Dendritic cell treated with granulocyte-macrophage colony-stimulating factor and Interleukin-4, amounts not matched to agents 40 ng/mL and 50 ng/mL, for 4 days (primary cell): ENCODE measurements around the gene SUN1.

Source experiments
- H3K27ac Mint-ChIP-seq: one replicate; pipeline ENCODE4 v1.8.0; 2022; ENCODE audit warnings: mild to moderate bottlenecking, mixed read lengths
- H3K27me3 Mint-ChIP-seq: one replicate; pipeline ENCODE4 v1.8.0; 2022; ENCODE audit warnings: mild to moderate bottlenecking, mixed read lengths
- H3K36me3 Mint-ChIP-seq: one replicate; pipeline ENCODE4 v1.8.0; 2022; ENCODE audit warnings: low read depth, mixed read lengths
- H3K4me1 Mint-ChIP-seq: one replicate; pipeline ENCODE4 v1.8.0; 2022; ENCODE audit warnings: low read depth, mixed read lengths
- H3K4me3 Mint-ChIP-seq: one replicate; pipeline ENCODE4 v1.8.0; 2022; ENCODE audit warnings: mild to moderate bottlenecking, moderate library complexity, mixed read lengths
- H3K9me3 Mint-ChIP-seq: one replicate; pipeline ENCODE4 v1.8.0; 2022; ENCODE audit warnings: mixed read lengths
- intact Hi-C: fragments of 100-400 bp; cut with micrococcal nuclease; formaldehyde crosslinking; loops from one replicate; pipeline ENCODE4 v1.15.0; 2022

SUN1 gene

DNA sequence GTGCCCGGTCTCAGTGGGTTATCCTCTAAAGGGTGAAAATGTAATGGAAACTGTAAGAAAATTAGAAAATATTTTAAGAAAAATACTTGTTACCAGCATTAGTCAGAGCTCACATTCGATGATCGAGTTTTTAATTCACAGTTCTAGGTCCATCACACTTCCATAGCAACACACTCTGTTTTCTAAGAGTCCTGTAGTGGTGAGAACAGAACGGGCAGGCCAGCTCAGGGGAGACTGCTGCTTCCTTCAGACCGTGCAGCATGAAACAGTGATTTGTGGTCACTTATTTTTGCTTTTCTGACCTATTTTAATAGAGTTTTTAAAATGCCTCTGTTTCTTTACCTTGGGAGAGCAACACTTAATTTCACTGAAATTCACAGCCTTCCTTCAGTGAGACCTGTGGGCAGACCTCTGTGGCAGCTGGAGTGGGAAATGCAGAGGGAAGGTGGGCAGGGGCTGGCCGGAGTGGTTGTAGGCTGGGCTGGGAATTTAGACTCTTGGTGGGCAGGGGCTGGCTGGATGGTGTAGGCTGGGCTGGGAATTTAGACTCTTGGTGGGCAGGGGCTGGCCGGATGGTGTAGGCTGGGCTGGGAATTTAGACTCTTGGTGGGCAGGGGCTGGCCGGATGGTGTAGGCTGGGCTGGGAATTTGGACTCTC, 1.5 kb downstream of the SUN1 start:
- Mint-ChIP-seq H3K27me3 (peaks cover 9% of the 10 kb centered on the region), H3K4me3 (no peak overlapping the region), H3K4me1 (peaks cover 40% of the 10 kb centered on the region), H3K27ac (no peak overlapping the region), H3K9me3 (no peaks in the 10 kb centered on the region), H3K36me3 (peaks cover 59% of the 10 kb centered on the region)
- intact Hi-C loops: no loop called here

GRCh38 chr7:834277-834676, 2.0 kb downstream of the SUN1 start:
- no peak overlapping the region for H3K27ac Mint-ChIP-seq

DNA sequence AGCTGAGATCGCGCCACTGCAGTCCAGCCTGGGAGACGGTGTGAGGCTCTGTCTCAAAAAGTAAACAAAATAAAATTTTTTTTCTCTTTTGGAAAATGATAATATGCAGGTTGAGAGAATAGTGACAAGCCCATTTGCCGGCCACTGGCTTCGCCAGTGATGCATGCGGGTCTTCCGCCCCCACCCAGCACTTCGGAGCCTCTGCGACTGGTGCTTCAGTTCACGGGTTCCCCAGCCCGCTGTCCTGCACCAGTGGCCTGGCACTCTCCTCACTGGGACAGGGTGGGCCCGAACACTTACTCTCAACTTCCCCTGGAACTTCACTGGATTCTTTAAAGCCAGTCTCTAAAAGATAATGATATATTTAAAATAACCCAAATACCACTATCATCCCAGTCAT, 2.7 kb downstream of the SUN1 start:
- H3K36me3 Mint-ChIP-seq: peaks cover 71% of the 10 kb centered on the region
- intact Hi-C loops: no loop called here
- no peak overlapping the region for H3K27ac Mint-ChIP-seq

More at GRCh38 chr7:834277-834676, 2.0 kb downstream of the SUN1 start:
- no peak overlapping the region for H3K4me3 Mint-ChIP-seq
- intact Hi-C loops: no loop called here
- H3K4me1 Mint-ChIP-seq: peaks cover 40% of the 10 kb centered on the region
- no peaks in the 10 kb centered on the region for H3K9me3 Mint-ChIP-seq
- peaks cover 64% of the 10 kb centered on the region for H3K36me3 Mint-ChIP-seq
- peaks cover 9% of the 10 kb centered on the region for H3K27me3 Mint-ChIP-seq

DNA sequence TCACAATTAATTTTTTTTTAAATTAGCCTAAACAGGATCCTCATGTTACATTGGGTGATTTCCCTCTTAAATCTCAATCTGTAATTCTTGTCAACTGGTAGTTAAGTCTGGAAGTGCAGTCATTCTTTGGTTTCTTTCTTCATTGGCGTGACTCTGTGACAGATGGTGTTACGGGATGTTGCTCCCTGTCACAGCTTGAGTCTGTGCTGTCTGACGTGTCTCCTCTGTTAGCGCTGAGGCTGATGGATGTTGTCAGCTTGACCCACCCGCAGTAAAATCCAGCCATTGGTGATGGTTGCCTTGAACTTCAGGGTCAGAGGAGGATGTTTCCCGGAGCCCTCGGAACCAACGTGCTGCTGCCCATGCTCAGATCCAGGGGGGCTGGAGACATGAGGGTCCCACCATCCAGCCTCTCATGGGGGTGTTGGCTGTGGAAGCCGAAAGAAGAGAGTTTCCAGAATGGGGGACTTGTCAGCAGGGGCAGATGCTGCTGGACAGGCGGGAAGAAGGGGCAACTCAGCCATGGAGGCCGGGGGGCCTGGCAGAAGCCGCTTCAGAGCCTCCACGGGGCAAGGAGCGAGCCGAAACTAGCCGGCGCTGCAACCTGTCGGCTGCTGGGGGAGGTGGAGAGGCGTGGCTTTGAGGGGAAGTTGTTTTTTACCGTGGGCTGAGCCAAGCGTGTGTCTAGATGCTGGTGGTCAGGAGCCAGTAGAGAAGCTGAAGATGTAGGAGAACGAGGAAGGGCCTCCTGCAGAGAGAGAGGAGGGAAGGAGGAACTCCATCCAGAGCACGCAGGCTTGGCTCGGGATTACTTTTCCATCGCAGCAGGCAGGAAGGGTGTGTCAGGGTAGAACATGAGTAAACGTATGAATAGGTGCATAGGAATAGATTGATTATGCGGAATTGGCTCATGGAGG, 3.5 kb downstream of the SUN1 start:
- H3K4me3 Mint-ChIP-seq: no peak overlapping the region
- no peak overlapping the region for H3K27ac Mint-ChIP-seq
- H3K9me3 Mint-ChIP-seq: no peaks in the 10 kb centered on the region
- intact Hi-C loops: no loop called here
- peaks cover 5% of the 10 kb centered on the region for H3K27me3 Mint-ChIP-seq
- H3K4me1 Mint-ChIP-seq: peaks cover 32% of the 10 kb centered on the region
- H3K36me3 Mint-ChIP-seq: peaks cover 78% of the 10 kb centered on the region

More for the DNA sequence above, 2.7 kb downstream of the SUN1 start:
- no peaks in the 10 kb centered on the region for H3K9me3 Mint-ChIP-seq
- peaks cover 9% of the 10 kb centered on the region for H3K27me3 Mint-ChIP-seq
- peaks cover 39% of the 10 kb centered on the region for H3K4me1 Mint-ChIP-seq
- no peak overlapping the region for H3K4me3 Mint-ChIP-seq

GRCh38 chr7:836429-836828, 4.2 kb downstream of the SUN1 start:
- peaks cover 25% of the 10 kb centered on the region for H3K4me1 Mint-ChIP-seq
- no peak overlapping the region for H3K27ac Mint-ChIP-seq
- peaks cover 4% of the 10 kb centered on the region for H3K27me3 Mint-ChIP-seq
- H3K9me3 Mint-ChIP-seq: no peaks in the 10 kb centered on the region
- intact Hi-C loops: no loop called here
- no peak overlapping the region for H3K4me3 Mint-ChIP-seq
- peaks cover 85% of the 10 kb centered on the region for H3K36me3 Mint-ChIP-seq

DNA sequence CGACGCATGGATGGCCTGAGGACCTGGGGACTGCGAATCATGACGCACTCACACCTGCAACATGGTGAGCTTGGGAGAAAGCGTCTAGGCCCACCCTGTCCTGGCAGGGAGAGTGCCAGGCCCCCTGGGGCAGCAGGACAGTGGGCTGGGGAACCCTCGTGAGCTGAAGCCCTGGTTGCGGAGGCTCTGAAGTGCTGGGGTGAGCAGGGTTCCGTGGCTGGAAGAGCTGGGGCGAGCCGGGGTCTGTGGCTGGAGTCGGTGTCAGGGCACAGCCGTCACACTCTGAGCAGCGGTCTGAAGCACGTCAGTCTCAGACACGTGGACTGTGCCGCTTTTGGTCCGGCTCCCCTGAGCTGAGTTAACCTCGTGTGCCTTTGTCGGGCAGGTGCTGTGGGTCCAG, 4.7 kb downstream of the SUN1 start:
- intact Hi-C loops: no loop called here
- H3K27ac Mint-ChIP-seq: no peak overlapping the region
- H3K4me3 Mint-ChIP-seq: no peak overlapping the region
- peaks cover 91% of the 10 kb centered on the region for H3K36me3 Mint-ChIP-seq
- no peaks in the 10 kb centered on the region for H3K9me3 Mint-ChIP-seq
- peaks cover 4% of the 10 kb centered on the region for H3K27me3 Mint-ChIP-seq
- H3K4me1 Mint-ChIP-seq: peaks cover 21% of the 10 kb centered on the region

DNA sequence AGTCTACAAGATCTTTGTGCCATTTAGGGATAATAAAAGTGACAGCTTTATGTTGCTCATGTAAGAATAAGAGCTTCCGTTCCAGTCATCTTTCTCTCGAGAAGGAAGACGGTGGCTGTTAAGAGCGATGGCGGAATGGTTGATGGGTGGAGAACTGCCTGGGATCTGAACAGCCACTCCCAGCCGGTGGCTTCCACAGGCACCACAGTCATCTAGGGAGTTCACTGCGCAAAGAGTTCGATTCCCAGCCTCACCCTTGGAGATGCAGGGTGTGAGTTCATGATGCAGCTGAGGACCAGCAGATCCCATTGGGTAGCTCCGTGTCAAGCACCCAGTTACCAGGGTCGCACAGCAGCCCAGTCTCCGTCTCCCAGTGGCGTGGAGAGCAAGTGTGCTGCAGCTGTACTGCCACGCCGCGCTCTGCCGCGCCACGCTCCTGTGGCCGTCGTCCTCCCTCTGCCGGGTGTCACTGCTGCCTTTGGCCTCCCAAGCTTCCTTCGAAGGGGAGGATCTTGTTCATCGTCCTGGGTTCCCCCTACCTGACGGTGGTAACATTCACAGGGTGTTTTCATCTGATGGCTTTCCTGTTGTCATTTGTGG, 7.8 kb downstream of the SUN1 start:
- Mint-ChIP-seq H3K9me3 (no peaks in the 10 kb centered on the region), H3K4me3 (no peak overlapping the region), H3K27me3 (no peaks in the 10 kb centered on the region), H3K27ac (no peak overlapping the region), H3K36me3 (peaks cover 94% of the 10 kb centered on the region), H3K4me1 (peaks cover 13% of the 10 kb centered on the region)
- intact Hi-C loops: no loop called here

GRCh38 chr7:841943-842342, 9.7 kb downstream of the SUN1 start:
- Mint-ChIP-seq H3K36me3 (peaks cover 96% of the 10 kb centered on the region), H3K27ac (no peak overlapping the region), H3K4me1 (no peaks in the 10 kb centered on the region), H3K27me3 (no peaks in the 10 kb centered on the region), H3K4me3 (no peak overlapping the region), H3K9me3 (no peaks in the 10 kb centered on the region)
- intact Hi-C loops: no loop called here

DNA sequence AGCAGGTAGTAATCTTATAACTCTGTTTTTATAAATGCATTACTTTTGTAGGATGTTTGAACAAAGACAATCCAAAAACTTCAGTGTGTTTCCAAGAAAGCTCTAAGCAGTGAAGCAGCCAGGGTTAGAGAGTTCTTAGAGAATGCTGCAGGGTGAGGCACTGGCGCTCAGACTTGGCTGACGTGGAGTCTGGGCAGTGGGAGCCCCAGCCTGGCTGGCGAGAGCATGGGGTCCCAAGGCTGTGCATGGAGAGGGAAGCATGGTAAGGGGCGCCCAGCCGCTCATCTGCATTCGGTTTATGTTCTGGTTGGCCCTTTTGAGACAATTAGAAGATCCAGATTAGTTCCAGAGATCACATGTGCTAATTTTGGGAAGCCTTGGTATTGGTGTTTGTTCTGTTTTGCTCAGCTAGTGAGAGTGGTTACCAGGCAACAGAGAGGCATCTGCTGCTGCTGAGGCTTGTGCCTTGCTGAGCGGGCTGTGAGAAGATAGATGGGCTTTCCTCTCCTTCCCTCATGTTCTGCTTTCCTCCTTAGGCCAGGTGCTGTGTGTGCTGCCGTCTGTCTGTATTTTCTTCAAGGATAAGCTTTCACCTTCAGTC, 10.3 kb downstream of the SUN1 start:
- Mint-ChIP-seq H3K4me1 (no peaks in the 10 kb centered on the region), H3K27ac (no peak overlapping the region), H3K36me3 (peaks cover 91% of the 10 kb centered on the region), H3K4me3 (no peak overlapping the region), H3K27me3 (no peaks in the 10 kb centered on the region), H3K9me3 (no peaks in the 10 kb centered on the region)
- intact Hi-C loops: no loop called here

- H3K9me3 Mint-ChIP-seq: no peaks in the 10 kb centered on the region
- no peaks in the 10 kb centered on the region for H3K4me1 Mint-ChIP-seq
- H3K36me3 Mint-ChIP-seq: peaks cover 90% of the 10 kb centered on the region
These were observed 11.0 kb downstream of the SUN1 start for GRCh38 chr7:843230-843629.

GRCh38 chr7:844043-844442, 11.8 kb downstream of the SUN1 start:
- intact Hi-C loops: no loop called here
- no peak overlapping the region for H3K4me3 Mint-ChIP-seq
- H3K36me3 Mint-ChIP-seq: peaks cover 90% of the 10 kb centered on the region
- no peaks in the 10 kb centered on the region for H3K4me1 Mint-ChIP-seq
- H3K27me3 Mint-ChIP-seq: no peaks in the 10 kb centered on the region
- no peaks in the 10 kb centered on the region for H3K9me3 Mint-ChIP-seq
- no peak overlapping the region for H3K27ac Mint-ChIP-seq

More at GRCh38 chr7:843230-843629, 11.0 kb downstream of the SUN1 start:
- Mint-ChIP-seq H3K4me3 (no peak overlapping the region), H3K27ac (no peak overlapping the region), H3K27me3 (no peaks in the 10 kb centered on the region)
- intact Hi-C loops: no loop called here

GRCh38 chr7:844514-844913, 12.2 kb downstream of the SUN1 start:
- H3K27ac Mint-ChIP-seq: no peak overlapping the region
- peaks cover 91% of the 10 kb centered on the region for H3K36me3 Mint-ChIP-seq

GRCh38 chr7:845091-845490, 12.8 kb downstream of the SUN1 start:
- Mint-ChIP-seq H3K4me3 (no peak overlapping the region), H3K36me3 (peaks cover 91% of the 10 kb centered on the region), H3K4me1 (no peaks in the 10 kb centered on the region), H3K27me3 (no peaks in the 10 kb centered on the region), H3K9me3 (no peaks in the 10 kb centered on the region), H3K27ac (no peak overlapping the region)
- intact Hi-C loops: no loop called here

More at GRCh38 chr7:844514-844913, 12.2 kb downstream of the SUN1 start:
- Mint-ChIP-seq H3K4me1 (no peaks in the 10 kb centered on the region), H3K9me3 (no peaks in the 10 kb centered on the region), H3K4me3 (no peak overlapping the region), H3K27me3 (no peaks in the 10 kb centered on the region)
- intact Hi-C loops: no loop called here

DNA sequence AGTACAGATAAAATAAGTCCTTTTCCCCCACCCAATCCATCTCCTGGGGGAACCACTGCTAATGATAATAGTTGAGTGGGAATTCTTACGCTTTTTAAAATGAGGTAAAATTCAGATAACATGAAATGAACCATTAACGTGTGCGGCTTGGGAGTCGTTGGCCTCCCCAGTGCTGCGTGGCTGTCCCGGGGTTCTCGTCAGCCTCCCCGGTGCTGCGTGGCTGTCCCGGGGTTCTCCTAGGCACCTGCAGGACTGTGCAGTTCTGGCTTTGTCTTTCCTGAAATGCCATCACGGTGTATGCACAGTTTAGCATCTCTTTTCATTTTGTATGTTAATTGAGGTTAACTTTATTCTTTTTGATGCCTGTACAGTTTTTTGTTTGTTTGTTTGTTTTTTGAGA, 13.5 kb downstream of the SUN1 start:
- Mint-ChIP-seq H3K9me3 (no peaks in the 10 kb centered on the region), H3K36me3 (peaks cover 87% of the 10 kb centered on the region), H3K4me1 (no peaks in the 10 kb centered on the region), H3K27ac (no peak overlapping the region), H3K27me3 (no peaks in the 10 kb centered on the region), H3K4me3 (no peak overlapping the region)
- intact Hi-C loops: no loop called here
